Measurements from ENCODE around the gene PKP3.
"Not testable (repeated sequence)": the region's sequence is repeated elsewhere in the genome, so short reads cannot be mapped to it uniquely, and the experiment has no call there.

Gene PKP3, protein sequence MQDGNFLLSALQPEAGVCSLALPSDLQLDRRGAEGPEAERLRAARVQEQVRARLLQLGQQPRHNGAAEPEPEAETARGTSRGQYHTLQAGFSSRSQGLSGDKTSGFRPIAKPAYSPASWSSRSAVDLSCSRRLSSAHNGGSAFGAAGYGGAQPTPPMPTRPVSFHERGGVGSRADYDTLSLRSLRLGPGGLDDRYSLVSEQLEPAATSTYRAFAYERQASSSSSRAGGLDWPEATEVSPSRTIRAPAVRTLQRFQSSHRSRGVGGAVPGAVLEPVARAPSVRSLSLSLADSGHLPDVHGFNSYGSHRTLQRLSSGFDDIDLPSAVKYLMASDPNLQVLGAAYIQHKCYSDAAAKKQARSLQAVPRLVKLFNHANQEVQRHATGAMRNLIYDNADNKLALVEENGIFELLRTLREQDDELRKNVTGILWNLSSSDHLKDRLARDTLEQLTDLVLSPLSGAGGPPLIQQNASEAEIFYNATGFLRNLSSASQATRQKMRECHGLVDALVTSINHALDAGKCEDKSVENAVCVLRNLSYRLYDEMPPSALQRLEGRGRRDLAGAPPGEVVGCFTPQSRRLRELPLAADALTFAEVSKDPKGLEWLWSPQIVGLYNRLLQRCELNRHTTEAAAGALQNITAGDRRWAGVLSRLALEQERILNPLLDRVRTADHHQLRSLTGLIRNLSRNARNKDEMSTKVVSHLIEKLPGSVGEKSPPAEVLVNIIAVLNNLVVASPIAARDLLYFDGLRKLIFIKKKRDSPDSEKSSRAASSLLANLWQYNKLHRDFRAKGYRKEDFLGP

DNA sequence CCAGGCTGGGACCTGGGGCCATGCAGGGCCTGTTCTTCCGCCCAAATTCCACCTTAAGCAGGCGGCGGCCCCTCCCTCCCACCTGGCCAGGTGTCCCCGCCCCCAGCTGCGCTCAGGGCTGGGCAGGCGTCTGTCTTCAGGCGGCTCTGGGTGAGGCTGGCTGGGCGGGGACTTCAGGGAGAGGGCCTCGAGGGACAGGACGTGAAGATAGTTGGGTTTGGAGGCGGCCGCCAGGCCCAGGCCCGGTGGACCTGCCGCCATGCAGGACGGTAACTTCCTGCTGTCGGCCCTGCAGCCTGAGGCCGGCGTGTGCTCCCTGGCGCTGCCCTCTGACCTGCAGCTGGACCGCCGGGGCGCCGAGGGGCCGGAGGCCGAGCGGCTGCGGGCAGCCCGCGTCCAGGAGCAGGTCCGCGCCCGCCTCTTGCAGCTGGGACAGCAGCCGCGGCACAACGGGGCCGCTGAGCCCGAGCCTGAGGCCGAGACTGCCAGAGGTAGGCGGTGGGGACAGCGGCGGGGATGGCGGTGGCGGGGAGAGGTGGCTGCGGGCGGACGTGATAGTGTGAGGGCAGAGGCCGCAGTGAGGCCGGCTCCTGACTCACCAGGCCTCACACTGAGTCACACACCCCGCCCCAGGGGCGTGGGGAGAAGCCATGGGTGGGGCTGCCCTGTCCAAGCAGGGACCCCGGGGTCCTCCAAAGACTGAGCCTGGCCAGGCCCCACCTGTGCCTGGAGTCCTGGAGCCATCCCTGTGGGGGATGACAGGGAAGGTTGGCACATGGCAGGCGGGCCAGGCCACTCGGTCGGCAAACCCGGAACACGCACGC is at the start of gene PKP3:
TSS of gene PKP3 (plus strand) at position 176 of the 824 bp plus-strand sequence. CDS start at position 260, 84 bp downstream.
- DNase-seq, result peak; percentile 76
- in situ Hi-C loops (cut with HindIII; ENCODE audit: low pct_ligation_motif_present, low pct_unique_long_range_greater_than_20kb, low sequenced_read_pairs), result no loop called here

DNA sequence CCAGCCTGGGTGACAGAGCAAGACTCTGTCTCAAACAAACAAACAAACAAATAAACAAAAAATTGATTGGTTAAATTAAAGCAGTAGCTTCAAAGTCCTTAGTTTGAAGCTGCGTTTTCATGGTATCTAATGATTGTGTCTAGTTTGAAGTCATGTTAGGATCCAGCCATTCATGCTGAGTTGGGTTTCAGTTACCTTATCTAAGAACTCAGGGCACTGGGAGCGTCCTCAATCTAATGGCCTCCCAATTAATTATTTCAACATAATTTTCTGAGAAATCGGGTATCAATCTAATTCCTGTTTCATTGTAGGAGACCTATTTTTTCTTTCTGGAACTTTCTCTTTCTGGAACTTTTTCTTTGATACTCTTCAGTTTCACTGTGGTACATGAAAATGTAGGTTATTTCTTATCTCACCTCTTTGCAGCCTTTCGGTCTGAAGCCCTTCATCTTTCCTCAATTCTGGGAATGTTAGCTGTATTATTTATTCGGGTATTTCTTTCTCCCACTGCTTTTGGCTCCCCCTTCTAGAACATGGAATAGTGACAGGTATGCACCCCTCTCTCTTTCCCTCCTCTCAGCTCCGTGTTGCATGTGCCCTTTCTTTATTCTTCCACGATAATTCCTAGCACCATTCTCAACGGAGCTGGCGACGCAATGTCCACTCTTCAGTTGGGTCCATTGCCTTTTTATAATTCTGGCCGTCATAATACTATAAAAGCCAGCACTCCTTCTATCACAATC is 49.0 kb upstream of the PKP3 start:
- no peak for DNase-seq
- in situ Hi-C loops (cut with HindIII; ENCODE audit: low pct_ligation_motif_present, low pct_unique_long_range_greater_than_20kb, low sequenced_read_pairs), result no loop called here

DNA sequence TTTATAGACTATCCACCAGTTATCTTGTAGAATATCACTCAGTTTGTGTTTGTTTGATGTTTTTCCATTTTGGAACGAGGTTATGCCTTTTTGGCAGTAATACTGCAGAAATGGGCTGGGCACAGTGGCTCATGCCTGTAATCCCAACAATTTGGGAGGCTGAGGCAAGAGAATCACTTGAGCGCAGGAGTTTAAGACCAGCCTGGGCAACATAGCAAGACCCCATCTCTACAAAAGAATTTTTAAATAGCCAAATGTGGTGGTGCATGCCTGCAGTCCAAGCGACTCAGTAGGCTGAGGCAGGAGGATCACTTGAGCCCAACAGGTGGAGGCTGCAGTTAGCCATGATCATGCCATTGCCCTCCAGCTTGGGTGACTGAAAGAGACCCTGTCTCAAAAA is 47.5 kb upstream of the PKP3 start:
- no peak for DNase-seq
- in situ Hi-C loops (cut with HindIII; ENCODE audit: low pct_ligation_motif_present, low pct_unique_long_range_greater_than_20kb, low sequenced_read_pairs), result no loop called here

DNA sequence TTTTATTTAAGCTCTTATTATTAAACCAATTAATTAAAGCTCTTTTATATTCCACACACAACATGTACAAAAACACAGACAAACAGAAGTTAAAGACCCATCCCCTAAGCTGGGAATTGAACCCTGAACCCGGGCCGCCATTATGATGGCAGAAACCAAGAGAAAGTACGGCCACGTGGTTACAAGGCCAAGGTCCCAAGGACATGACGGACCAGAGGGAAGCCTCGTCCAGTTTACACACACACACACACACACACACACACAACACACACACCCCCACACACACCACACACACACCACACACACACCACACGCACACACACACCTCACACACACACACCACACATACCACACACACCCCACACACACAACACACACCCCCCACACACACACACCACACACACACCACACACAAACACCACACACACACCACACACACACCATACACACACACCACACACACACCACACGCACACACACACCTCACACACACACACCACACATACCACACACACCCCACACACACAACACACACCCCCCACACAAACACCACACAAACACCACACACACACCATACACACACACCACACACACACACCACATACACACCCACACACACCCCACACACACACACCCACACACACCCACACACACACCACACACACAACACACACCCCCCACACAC is 44.6 kb upstream of the PKP3 start:
- DNase-seq; in situ Hi-C loops (cut with HindIII; ENCODE audit: low pct_ligation_motif_present, low pct_unique_long_range_greater_than_20kb, low sequenced_read_pairs): not testable (repeated sequence)

DNA sequence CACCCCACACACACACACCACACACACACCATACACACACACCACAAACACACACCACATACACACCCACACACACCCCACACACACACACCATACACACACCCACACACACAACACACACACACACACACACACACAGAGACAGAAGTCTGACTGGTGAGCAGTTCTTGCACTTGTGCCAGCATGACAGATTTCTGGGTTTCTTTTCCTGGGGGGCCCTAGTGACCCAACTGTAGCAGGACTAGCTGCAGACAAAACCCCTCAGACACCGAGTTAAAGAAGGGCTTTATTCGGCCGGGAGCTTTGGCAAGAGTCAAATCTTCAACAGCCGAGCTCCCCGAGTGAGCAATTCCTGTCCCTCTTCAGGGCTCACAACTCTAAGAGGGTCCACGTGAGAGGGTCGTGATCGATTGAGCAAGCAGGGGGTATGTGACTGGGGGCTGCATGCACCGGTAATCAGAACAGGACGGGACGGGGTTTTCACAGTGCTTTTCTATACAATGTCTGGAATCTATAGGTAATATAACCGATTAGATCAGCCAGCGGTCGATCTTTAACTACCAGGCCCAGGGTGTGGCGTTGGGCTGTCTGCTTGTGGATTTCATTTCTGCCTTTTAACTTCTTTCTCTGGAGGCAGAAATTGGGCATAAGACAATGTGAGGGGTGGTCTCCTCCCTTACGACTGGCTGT is 43.8 kb upstream of the PKP3 start:
- in situ Hi-C loops (cut with HindIII; ENCODE audit: low pct_ligation_motif_present, low pct_unique_long_range_greater_than_20kb, low sequenced_read_pairs), result not testable (repeated sequence)

DNA sequence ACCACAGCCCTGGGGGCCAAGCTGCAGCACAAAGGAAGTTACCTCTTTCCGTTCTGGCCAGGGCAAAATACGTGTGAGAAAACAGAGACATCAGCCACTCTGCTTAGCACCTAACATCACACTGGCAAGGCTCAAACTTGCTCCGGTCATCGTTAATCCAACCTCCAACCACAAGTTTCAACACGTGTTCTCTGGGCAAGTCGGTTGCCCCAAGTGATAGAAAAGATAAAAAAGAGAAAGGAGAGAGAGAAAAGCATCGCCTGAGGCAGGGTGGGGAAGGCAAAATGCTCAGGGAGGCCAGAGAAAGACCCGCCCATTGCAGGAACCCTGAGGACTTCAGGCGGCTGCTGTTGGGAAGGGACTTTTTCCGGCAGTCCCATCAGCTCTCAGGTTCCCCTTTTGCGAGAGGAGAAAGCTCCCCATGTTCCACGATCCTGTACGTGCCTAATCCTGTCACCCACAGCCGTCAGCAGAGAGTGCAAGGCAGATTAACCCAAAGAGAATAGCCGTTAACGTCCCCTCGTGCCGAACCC is 43.2 kb upstream of the PKP3 start:
- in situ Hi-C loops (cut with HindIII; ENCODE audit: low pct_ligation_motif_present, low pct_unique_long_range_greater_than_20kb, low sequenced_read_pairs), result no loop called here
- DNase-seq, result no peak

More for the DNA sequence above, 43.8 kb upstream of the PKP3 start:
- not testable (repeated sequence) for DNase-seq

DNA sequence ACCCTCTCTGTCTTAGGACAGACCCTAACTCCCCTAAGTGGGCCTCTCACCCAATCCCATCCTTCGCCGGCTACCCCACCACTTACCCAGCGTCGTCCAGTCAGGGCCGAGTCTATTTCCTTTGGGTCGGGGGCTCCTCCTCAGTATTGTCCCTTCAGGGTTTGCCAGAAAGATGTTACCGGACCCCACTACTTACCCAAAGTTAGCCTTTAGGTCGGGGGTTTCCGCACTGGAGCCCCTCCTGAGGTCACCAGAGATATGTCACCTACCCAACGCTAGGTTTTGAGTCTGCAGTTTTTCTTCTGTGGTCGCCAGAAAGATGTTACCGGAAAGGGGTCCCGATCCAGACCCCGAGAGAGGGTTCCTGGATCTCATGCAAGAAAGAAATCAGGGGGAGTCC is 42.6 kb upstream of the PKP3 start:
- in situ Hi-C loops (cut with HindIII; ENCODE audit: low pct_ligation_motif_present, low pct_unique_long_range_greater_than_20kb, low sequenced_read_pairs), result no loop called here
- DNase-seq, result no peak

DNA sequence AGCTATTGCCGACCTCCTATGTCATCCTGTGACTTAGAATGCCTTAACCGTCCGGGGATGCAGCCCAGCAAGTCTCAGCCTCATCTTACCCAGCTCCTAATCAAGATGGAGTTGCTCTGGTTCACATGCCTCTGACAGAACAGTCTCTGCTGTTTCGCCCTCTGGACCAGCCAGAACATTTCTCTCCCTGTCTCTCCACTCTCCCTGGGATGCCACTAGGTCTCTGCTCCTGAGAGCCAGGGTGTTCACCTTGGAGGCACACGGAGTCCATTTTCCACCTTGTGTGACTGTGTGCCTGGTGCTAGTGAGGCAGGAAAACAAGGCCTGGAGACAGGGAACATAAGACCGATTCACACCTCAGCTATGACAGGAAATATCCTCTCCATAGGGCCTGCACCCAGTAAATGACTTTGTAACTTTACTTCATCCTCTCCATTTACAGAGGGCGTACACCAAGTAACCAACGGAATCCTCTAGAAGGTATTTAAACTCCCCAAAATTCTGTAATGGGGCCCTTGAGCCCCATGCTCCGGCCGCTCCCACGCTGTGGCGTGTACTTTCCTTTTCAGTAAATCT is 41.5 kb upstream of the PKP3 start:
- in situ Hi-C loops (cut with HindIII; ENCODE audit: low pct_ligation_motif_present, low pct_unique_long_range_greater_than_20kb, low sequenced_read_pairs), result no loop called here
- DNase-seq, result no peak

DNA sequence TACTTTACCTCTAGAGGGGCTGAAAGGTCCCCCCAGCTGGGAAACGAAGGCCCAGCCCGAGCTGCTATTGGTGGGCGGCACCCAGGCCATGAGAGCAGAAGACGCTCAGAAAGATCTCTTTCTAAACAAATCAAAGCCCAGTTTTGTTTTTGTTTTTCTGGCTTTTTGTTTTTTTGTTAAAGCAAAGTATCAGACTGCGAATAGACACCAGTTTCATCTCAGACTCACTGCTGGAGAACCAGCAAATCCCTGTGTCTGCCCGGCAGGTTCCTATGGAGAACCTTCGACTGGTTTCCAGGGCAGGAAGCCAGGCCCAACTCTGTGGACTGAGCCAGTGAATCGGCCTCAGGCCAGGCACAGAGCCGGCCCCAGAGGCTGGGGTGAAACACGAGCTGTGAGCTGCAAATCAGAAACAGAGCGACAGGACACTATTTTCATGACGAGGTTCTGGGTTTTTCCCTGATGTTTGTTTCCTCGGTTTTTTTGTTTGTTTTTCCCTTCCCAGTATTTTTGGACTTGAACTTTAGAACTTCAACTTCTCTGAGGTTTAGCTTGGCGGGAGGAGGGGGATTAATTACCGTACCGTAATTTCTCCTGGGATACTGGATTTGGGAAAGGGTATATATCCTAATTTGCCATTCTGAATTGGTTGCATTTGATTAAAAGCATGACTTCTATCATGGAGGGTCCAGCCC is 40.7 kb upstream of the PKP3 start:
- in situ Hi-C loops (cut with HindIII; ENCODE audit: low pct_ligation_motif_present, low pct_unique_long_range_greater_than_20kb, low sequenced_read_pairs), result no loop called here
- no peak for DNase-seq

DNA sequence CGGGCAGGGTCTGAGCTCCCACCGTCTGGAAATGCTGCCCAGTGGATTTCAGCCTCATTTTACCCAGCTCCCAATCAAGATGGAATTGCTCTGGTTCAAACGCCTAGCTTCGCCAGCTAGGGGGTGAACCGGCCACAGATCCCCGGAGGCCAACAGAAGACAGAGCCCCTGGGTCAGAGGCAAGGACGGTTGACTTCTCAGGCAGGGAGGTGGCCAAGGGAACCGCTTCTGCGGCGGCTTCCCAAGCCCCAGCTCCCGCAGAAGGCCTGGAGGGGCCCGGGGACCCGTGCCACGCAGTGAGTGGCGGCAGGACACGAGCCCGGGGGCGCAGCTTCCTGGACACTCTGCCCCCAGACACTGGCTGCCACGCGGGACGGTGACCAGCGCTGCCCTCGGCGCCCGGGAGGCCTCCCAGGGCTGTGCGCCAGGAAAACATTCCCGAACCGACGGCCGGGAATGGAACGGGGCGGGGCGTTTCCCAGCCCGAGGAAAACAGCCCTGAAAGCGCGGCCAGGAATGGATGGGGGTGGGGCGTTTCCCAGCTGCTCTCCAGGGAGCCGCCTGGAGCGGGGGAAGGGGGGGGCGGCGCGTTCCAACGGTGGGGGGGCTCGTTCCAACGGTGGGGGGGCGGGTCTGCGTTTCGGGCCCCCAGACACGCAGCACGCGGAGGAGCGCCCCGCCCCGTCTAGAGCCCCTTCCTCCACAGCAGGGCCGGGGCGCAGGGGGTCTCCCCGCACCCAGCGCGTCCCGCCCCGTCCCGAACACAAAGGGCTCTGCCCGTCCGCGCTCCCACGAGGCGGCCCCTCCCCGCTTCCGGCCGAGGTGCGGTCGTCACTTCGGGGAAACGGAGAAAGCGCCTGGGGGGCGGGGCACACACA is 38.2 kb upstream of the PKP3 start:
- in situ Hi-C loops (cut with HindIII; ENCODE audit: low pct_ligation_motif_present, low pct_unique_long_range_greater_than_20kb, low sequenced_read_pairs), result no loop called here
- DNase-seq, result peak; percentile 88

DNA sequence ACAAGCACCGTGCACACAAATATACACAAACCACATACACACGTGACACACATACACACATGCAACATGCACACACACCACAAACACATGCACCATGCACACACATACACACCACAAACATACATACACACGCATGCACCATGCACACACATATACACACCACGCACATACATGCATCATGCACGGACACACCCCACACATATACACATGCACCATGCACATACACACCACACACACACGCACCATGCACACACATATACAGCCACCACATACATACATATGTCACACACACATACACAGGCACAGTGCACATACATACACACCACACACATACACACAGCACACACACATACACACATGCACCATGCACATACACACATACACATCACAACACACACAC is 37.4 kb upstream of the PKP3 start:
- in situ Hi-C loops (cut with HindIII; ENCODE audit: low pct_ligation_motif_present, low pct_unique_long_range_greater_than_20kb, low sequenced_read_pairs), result no loop called here
- DNase-seq, result no peak

DNA sequence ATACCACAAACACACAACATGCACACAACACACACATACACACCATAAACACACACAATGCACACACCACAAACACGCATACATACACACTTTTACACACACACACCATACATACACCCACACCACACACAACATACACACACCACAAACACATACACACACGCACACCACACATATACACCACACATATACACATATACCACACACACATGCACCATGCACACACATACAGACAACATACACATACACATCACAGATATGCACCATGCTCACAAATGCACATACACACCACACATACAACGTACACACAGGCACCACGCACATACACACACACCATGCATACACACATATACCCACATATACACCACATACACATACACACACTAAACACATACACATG is 36.4 kb upstream of the PKP3 start:
- in situ Hi-C loops (cut with HindIII; ENCODE audit: low pct_ligation_motif_present, low pct_unique_long_range_greater_than_20kb, low sequenced_read_pairs), result no loop called here
- DNase-seq, result no peak

DNA sequence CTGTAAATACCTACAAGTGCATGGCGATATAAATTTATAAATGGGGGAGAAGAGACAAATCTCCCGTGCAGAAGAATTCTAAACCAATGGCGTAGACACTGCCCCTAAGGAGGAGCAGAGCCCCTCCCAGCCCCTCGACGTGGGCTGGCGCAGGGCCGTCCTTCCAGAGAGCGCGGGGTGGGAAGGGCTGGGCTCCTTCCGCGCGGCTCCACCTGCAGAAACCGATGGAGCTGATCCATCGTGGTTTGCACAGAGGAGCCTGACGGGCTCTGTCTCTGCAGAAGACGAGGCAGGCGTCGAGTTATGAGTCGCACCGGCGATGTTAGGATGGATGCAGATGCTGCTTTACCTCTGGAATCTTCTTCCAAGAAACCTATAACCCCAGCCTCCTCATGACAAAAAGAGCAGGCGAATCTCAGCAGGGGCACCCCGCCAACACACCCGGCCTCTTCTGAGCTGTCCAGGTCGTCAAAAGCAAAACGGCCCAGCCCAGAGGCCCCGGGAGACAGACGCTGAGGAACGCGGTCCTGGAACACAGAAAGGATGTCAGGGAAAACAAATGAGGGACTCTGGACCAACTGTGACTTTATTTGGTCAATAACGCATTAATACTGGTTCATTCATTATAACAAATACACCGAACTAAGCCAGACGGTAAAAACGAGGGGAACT is 35.7 kb upstream of the PKP3 start:
- in situ Hi-C loops (cut with HindIII; ENCODE audit: low pct_ligation_motif_present, low pct_unique_long_range_greater_than_20kb, low sequenced_read_pairs), result no loop called here
- DNase-seq, result no peak

DNA sequence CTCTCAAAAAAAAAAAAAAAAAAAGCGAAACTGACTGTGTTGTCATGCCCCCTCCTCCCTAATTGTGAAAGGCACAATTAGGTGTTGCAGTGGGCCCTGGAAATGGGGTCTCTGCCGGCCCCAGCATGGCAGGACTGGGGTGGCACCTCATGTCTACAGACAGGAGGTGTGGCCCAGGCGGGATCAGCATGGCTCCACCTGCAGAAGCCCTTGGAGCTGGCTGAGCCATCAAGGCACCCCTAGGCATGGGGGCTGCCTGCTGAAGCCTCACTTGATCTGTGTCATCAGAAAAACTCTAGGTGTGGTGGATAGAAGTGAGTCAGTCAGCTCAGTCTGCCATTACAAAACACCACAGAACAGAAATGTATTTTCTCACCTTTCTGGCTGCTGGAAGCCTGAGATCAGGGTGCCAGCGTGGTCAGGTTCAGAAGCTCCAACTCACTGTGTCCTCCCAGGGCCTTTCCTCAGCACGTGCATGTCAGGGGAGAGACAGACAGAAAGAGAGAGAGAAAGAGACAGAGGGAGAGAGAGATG is 34.8 kb upstream of the PKP3 start:
- in situ Hi-C loops (cut with HindIII; ENCODE audit: low pct_ligation_motif_present, low pct_unique_long_range_greater_than_20kb, low sequenced_read_pairs), result no loop called here
- no peak for DNase-seq
